ENCODE results near the gene GABRG2. TPM values are rescaled to one million over a fixed set of nuclear protein-coding genes. Genes with fewer than 3 reads are reported as not detected.

The GABRG2 gene
- total and polyA plus RNA-seq, 12 donors, result not detected

GRCh38 chr5:162107591-162107990, 40.0 kb downstream of the GABRG2 start:
- ATAC-seq (no peak), DNase-seq (no peak)
- intact Hi-C loops (cut with DNase I), result no loop called here
- H3K36me3 ChIP-seq, result no peaks in the 10 kb centered on the region
- no peak for TF ChIP-seq CTCF (IDR thresholded peaks at IDR 0.05)
- no peak overlapping the region for H3K4me3 ChIP-seq
- H3K27ac ChIP-seq, result no peak overlapping the region
- H3K4me1 ChIP-seq, result no peaks in the 10 kb centered on the region
- no peaks in the 10 kb centered on the region for H3K27me3 ChIP-seq
- H3K9me3 ChIP-seq, result no peaks in the 10 kb centered on the region
- WGBS, 2 donors, result 67 to 75% methylated on average over 2 of the region's 2 CpGs

DNA sequence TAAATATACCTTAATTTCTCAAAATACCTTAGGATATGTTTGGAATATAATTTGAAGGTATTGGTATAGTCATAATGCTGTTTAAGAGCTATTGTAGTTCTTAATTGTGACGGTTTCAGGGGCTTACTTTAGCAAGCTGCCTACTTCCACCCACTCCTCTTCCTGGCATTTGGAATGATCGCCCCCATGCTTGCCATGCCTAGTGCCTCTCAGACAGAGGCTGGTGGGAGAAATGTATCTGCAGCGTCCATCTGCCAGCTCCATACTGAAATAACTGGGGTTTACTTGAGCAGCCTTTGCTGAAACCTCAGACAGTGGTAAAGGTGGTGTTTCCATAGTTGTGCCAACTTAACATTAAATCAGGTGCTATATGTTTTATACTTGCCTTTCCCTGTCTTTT, 52.2 kb downstream of the GABRG2 start:
- no peak for TF ChIP-seq CTCF (IDR thresholded peaks at IDR 0.05)
- Histone ChIP-seq H3K4me1 (no peaks in the 10 kb centered on the region), H3K9me3 (no peaks in the 10 kb centered on the region), H3K4me3 (no peak overlapping the region), H3K36me3 (no peaks in the 10 kb centered on the region), H3K27ac (no peak overlapping the region), H3K27me3 (no peaks in the 10 kb centered on the region)
- DNase-seq, result no peak
- WGBS, 2 donors, result 76 to 79% methylated on average over 3 of the region's 3 CpGs
- ATAC-seq, result no peak
- intact Hi-C loops (cut with DNase I), result no loop called here

- no peaks in the 10 kb centered on the region for H3K4me1 ChIP-seq
- intact Hi-C loops (cut with DNase I), result no loop called here
- TF ChIP-seq CTCF (IDR thresholded peaks at IDR 0.05), result no peak
- H3K36me3 ChIP-seq, result no peaks in the 10 kb centered on the region
- 25 to 26% methylated on average over 2 of the region's 2 CpGs for WGBS, 2 donors
- no peak overlapping the region for H3K27ac ChIP-seq
- H3K9me3 ChIP-seq, result no peaks in the 10 kb centered on the region
- ATAC-seq, result no peak
- no peak overlapping the region for H3K4me3 ChIP-seq
- no peaks in the 10 kb centered on the region for H3K27me3 ChIP-seq
- no peak for DNase-seq
Observed at GRCh38 chr5:162128117-162128516, 60.5 kb downstream of the GABRG2 start.

- no peaks in the 10 kb centered on the region for H3K9me3 ChIP-seq
- no peaks in the 10 kb centered on the region for H3K36me3 ChIP-seq
- DNase-seq (no peak), ATAC-seq (no peak)
- TF ChIP-seq CTCF (IDR thresholded peaks at IDR 0.05), result no peak
- H3K27ac ChIP-seq, result no peak overlapping the region
- H3K4me3 ChIP-seq, result no peak overlapping the region
- H3K27me3 ChIP-seq, result no peaks in the 10 kb centered on the region
- intact Hi-C loops (cut with DNase I), result no loop called here
- no peaks in the 10 kb centered on the region for H3K4me1 ChIP-seq
Observed at GRCh38 chr5:162132348-162132747, 64.8 kb downstream of the GABRG2 start.

DNA sequence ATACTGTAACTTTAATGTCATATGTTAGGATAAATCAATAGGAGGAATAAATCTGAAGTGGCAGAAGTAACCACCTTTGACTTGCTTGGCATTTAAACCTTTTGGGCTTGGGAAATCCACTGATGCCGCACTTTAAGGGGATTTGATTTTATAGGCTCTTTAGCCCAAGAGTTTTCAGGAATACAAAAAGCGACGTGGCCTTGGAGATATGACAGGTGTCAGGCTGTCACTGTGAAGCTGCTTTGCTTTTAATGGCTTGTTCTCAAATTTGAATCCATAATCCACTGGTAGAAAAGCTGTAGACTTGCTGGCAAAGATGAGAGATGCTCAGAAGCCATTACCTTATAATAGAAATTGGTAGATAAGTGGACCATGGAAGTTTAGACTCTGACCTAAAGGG, 71.6 kb downstream of the GABRG2 start:
- DNase-seq (no peak), ATAC-seq (no peak)
- Histone ChIP-seq H3K27me3 (no peaks in the 10 kb centered on the region), H3K36me3 (no peaks in the 10 kb centered on the region), H3K9me3 (peaks cover 0 to 5% (median 0%) of the 10 kb centered on the region in 11 donors), H3K4me3 (no peak overlapping the region), H3K4me1 (no peaks in the 10 kb centered on the region), H3K27ac (no peak overlapping the region)
- WGBS, 2 donors, result 80 to 83% methylated on average over 3 of the region's 3 CpGs
- no peak for TF ChIP-seq CTCF (IDR thresholded peaks at IDR 0.05)
- intact Hi-C loops (cut with DNase I), result no loop called here
